Vein endothelial cell (primary cell): Measurements from ENCODE around the gene RNF43. TPM values are rescaled to one million over a fixed set of nuclear protein-coding genes. Genes with fewer than 3 reads are reported as not detected.

Source experiments
- total RNA-seq: library from RNA; depleted of rRNA; stranded (reverse); fragments of >200 nt; gene quantifications from 2 replicates; pipeline ENCODE4 v1.2.3, GENCODE V29; 2012

RNF43 gene
- total RNA-seq = not detected in 2 replicates

GRCh38 chr17:58417300-58418092, at the start of gene RNF43:
Gene RNF43, minus strand, starts transcription at chr17:58417534. Its CDS starts 1,957 bp downstream, at chr17:58415577.

Other genes with a start within 250 kb of the RNF43 start
- not detected in 2 replicates for gene EPX, start 224.8 kb downstream of the RNF43 start, total RNA-seq
- gene MKS1, start 198.3 kb downstream of the RNF43 start, total RNA-seq = 12.1 and 12.7 TPM in 2 replicates
- gene LPO, start 178.9 kb downstream of the RNF43 start, total RNA-seq = not detected in 2 replicates
- gene MPO, start 136.6 kb downstream of the RNF43 start, total RNA-seq = 0.10 TPM in 1 of 2 replicates, not detected in the other
- gene TSPOAP1, start 88.7 kb downstream of the RNF43 start, total RNA-seq = not detected in 2 replicates
- 44.8 and 55.5 TPM in 2 replicates for gene SUPT4H1, start 65.3 kb downstream of the RNF43 start, total RNA-seq
- gene HSF5, start 70.9 kb upstream of the RNF43 start, total RNA-seq = under 0.01 and 0.19 TPM in 2 replicates
- 45.9 and 52.6 TPM in 2 replicates for gene MTMR4, start 97.1 kb upstream of the RNF43 start, total RNA-seq